ENCODE measurements around the gene PARD6A.
"Not testable (repeated sequence)": the region's sequence is repeated elsewhere in the genome, so short reads cannot be mapped to it uniquely, and the experiment has no call there.

The PARD6A gene

DNA sequence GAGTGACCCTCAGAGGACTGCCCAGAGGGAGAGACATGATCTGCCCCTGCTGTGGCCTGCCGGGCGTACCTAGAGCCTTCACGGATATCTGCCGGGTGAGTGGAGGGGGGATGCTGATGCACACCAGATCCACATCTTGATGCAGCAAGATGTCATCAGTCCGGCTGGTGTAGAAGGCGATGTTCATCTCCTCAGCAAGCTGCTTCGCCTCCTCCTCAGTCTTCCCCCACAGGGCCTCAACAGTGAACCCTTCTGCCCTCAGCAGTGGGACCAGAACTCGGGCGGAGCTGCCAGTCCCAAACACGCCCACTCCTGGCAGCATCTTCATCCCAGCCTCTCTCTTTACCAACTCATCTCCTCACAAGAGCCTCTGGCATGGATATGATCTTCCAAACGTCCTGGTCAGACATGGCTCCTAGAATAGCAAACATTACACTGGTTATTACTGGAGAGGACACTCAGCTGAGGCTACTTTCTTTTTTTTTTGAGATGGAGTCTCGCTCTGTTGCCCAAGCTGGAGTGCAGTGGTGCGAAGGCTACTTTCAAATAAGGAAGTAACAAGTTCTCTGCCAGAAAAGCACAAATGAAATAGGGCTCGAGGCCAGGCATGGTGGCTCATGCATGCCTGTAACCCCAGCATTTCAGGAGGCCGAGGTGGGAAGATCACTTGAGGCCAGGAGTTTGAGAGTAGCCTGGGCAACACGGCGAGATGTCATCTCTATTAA lies 24.8 kb downstream of the PARD6A start:
- DNase-seq (ENCODE audit: low read depth in 1 of 2, low spot score in 1 of 2) = no peak
- H3K4me3 ChIP-seq (replicated peaks; ENCODE audit: insufficient read depth, low read length) = no peak overlapping the region
- H3K27ac ChIP-seq (replicated peaks) = no peak overlapping the region
- H3K27me3 ChIP-seq (ENCODE audit: insufficient read depth, poor library complexity, severe bottlenecking) = no peaks in the 10 kb centered on the region
- no peak for TF ChIP-seq SPI1 (IDR thresholded peaks at IDR 0.05; ENCODE audit: borderline replicate concordance, low read depth)
- no peak for TF ChIP-seq GABPA (IDR thresholded peaks at IDR 0.05; ENCODE audit: low read depth)
- no peak for TF ChIP-seq POLR2AphosphoS5 (IDR thresholded peaks at IDR 0.05; ENCODE audit: low read depth)

DNA sequence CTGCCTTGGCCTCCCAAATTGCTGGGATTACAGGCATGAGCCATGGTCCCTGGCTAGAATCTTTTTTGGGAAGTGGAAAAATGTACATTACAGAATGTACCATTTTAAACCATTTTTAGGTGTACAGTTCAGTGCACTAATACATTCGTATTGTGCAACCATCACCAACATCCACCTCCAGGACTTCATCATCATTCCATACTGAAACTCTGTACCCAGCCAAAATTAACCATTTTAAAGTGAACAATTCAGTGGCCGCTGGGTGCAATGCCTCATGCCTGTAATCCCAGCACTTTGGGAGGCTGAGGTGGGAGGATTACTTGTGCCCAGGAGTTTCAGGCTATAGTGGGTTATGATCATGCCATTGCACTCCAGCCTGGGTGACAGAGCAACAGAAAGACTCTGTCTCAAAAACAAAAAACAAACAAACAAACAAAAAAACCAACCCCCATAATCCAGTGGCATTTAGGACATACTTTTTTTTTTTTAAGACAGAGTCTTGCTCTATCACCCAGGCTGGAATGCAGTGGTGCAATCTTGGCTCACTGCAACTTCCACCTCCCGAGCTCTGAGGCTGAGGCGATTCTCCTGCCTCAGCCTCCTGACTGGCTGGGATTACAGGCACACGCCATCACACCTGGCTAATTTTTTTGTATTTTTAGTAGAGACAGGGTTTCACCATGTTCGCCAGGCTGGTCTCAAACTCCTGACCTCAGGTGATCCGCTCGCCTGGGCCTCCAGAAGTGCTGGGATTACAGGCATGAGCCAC lies 32.9 kb downstream of the PARD6A start:
- DNase-seq (ENCODE audit: low read depth in 1 of 2, low spot score in 1 of 2) = peak in 1 of 2 experiments; percentile 37
- not testable (repeated sequence) for H3K27me3 ChIP-seq (ENCODE audit: insufficient read depth, poor library complexity, severe bottlenecking); H3K4me3 ChIP-seq (replicated peaks; ENCODE audit: insufficient read depth, low read length)

DNA sequence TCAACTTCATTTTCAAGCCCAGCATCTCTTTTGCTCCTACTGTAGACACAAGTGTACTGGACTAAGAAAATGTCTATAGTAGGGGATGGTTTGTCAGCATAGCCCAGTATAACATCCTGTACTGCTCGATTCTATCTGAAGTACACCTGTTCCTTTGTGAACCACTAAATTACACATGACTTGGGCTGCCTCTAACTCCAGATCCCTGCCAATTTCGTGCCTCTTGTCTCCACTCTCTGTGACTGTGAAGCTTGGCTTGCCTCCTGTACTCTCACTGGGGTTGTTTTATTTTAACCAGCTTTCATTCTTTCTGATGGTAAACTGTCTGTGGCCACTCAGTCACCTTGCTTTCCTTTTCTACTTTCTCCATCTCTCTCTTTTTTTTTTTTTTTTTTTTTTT lies 33.9 kb downstream of the PARD6A start:
- TF ChIP-seq SPI1 (IDR thresholded peaks at IDR 0.05; ENCODE audit: borderline replicate concordance, low read depth) = no peak
- TF ChIP-seq, protein P1, sequence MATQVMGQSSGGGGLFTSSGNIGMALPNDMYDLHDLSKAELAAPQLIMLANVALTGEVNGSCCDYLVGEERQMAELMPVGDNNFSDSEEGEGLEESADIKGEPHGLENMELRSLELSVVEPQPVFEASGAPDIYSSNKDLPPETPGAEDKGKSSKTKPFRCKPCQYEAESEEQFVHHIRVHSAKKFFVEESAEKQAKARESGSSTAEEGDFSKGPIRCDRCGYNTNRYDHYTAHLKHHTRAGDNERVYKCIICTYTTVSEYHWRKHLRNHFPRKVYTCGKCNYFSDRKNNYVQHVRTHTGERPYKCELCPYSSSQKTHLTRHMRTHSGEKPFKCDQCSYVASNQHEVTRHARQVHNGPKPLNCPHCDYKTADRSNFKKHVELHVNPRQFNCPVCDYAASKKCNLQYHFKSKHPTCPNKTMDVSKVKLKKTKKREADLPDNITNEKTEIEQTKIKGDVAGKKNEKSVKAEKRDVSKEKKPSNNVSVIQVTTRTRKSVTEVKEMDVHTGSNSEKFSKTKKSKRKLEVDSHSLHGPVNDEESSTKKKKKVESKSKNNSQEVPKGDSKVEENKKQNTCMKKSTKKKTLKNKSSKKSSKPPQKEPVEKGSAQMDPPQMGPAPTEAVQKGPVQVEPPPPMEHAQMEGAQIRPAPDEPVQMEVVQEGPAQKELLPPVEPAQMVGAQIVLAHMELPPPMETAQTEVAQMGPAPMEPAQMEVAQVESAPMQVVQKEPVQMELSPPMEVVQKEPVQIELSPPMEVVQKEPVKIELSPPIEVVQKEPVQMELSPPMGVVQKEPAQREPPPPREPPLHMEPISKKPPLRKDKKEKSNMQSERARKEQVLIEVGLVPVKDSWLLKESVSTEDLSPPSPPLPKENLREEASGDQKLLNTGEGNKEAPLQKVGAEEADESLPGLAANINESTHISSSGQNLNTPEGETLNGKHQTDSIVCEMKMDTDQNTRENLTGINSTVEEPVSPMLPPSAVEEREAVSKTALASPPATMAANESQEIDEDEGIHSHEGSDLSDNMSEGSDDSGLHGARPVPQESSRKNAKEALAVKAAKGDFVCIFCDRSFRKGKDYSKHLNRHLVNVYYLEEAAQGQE (IDR thresholded peaks at IDR 0.05; ENCODE audit: insufficient replicate concordance, low read depth) = no peak
- TF ChIP-seq, protein P2, sequence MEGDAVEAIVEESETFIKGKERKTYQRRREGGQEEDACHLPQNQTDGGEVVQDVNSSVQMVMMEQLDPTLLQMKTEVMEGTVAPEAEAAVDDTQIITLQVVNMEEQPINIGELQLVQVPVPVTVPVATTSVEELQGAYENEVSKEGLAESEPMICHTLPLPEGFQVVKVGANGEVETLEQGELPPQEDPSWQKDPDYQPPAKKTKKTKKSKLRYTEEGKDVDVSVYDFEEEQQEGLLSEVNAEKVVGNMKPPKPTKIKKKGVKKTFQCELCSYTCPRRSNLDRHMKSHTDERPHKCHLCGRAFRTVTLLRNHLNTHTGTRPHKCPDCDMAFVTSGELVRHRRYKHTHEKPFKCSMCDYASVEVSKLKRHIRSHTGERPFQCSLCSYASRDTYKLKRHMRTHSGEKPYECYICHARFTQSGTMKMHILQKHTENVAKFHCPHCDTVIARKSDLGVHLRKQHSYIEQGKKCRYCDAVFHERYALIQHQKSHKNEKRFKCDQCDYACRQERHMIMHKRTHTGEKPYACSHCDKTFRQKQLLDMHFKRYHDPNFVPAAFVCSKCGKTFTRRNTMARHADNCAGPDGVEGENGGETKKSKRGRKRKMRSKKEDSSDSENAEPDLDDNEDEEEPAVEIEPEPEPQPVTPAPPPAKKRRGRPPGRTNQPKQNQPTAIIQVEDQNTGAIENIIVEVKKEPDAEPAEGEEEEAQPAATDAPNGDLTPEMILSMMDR (IDR thresholded peaks at IDR 0.05; ENCODE audit: insufficient read depth, low read length) = no peak
- no peak for TF ChIP-seq GABPA (IDR thresholded peaks at IDR 0.05; ENCODE audit: low read depth)
- TF ChIP-seq POLR2AphosphoS5 (IDR thresholded peaks at IDR 0.05; ENCODE audit: low read depth) = no peak
- H3K4me3 ChIP-seq (replicated peaks; ENCODE audit: insufficient read depth, low read length) = no peak overlapping the region
- no peaks in the 10 kb centered on the region for H3K27me3 ChIP-seq (ENCODE audit: insufficient read depth, poor library complexity, severe bottlenecking)
- no peak for DNase-seq (ENCODE audit: low read depth in 1 of 2, low spot score in 1 of 2)
- no peak overlapping the region for H3K27ac ChIP-seq (replicated peaks)

More for the DNA sequence above, 32.9 kb downstream of the PARD6A start:
- not testable (repeated sequence) for H3K27ac ChIP-seq (replicated peaks)

DNA sequence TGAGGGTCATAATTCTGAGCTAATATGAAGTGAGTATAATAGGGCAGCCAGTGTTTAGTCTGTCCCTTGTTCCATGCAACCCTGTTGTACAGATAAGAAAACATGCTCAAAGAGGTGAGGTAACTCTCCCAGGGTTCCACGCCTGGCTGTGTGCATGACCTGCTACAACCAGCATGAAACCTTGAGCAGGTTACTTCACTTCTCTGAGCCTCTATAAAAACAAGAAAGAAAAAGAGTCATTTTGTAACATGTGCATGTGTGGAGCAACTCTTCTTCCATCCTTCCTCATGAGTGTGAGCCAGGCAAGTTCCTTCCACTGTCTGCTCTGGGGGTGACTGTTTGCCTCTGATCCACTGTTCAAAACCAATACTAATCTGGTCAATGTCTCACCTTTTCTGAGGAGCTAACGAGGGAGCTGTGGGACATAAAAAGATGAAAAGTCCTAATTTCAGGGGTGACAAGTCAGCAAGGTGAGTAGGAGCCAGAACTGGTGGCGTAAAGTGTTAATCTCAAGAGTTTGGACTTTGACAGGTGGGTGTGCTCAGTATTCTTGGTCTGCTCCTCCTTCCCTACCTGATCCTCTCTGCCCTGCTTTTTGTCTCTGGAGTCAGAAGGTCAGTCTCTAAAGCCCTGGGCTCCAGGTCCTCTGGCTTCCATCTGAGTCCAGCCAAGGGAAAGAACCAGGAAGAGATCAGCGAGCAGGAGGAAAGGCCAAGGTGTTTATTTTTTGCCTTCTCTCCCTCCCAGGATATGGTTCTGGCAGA lies 36.8 kb downstream of the PARD6A start:
- Histone ChIP-seq H3K4me3 (replicated peaks; ENCODE audit: insufficient read depth, low read length) (no peak overlapping the region), H3K27ac (replicated peaks) (peak overlapping the region; percentile 66), H3K27me3 (ENCODE audit: insufficient read depth, poor library complexity, severe bottlenecking) (no peaks in the 10 kb centered on the region)
- DNase-seq (ENCODE audit: low read depth in 1 of 2, low spot score in 1 of 2) = peak; percentile 61 to 88
- TF ChIP-seq, protein P1 (IDR thresholded peaks at IDR 0.05; ENCODE audit: insufficient replicate concordance, low read depth) = no peak
- no peak for TF ChIP-seq POLR2AphosphoS5 (IDR thresholded peaks at IDR 0.05; ENCODE audit: low read depth)
- TF ChIP-seq SPI1 (IDR thresholded peaks at IDR 0.05; ENCODE audit: borderline replicate concordance, low read depth) = no peak; the same call in 1 of the 2 replicates

DNA sequence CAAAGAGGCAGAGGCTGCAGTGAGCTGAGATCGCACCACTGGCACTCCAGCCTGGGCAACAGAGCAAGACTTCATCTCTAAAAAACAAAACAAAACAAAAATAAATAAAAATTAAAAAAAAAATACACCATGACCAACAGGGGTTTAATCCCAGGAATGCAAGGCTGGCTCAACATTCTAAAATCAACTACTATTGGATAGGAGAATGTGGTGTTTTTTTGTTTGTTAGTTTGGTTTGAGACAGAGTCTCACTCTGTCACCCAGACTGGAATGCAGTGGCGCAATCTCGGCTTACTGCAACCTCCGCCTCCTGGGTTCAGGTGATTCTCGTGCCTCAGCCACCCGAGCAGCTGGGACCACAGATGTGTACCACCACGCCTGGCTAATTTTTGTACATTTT lies 38.5 kb downstream of the PARD6A start:
- Histone ChIP-seq H3K27ac (replicated peaks) (no peak overlapping the region), H3K4me3 (replicated peaks; ENCODE audit: insufficient read depth, low read length) (no peak overlapping the region), H3K27me3 (ENCODE audit: insufficient read depth, poor library complexity, severe bottlenecking) (no peaks in the 10 kb centered on the region)
- no peak for DNase-seq (ENCODE audit: low read depth in 1 of 2, low spot score in 1 of 2)
- TF ChIP-seq POLR2AphosphoS5 (IDR thresholded peaks at IDR 0.05; ENCODE audit: low read depth) (no peak), SPI1 (IDR thresholded peaks at IDR 0.05; ENCODE audit: borderline replicate concordance, low read depth) (no peak), GABPA (IDR thresholded peaks at IDR 0.05; ENCODE audit: low read depth) (no peak)
- TF ChIP-seq, protein P1 (IDR thresholded peaks at IDR 0.05; ENCODE audit: insufficient replicate concordance, low read depth) = no peak
- TF ChIP-seq, protein P2 (IDR thresholded peaks at IDR 0.05; ENCODE audit: insufficient read depth, low read length) = no peak

Measured in HL-60 (cell line).